Fibroblast of skin of back (primary cell): Measurements from ENCODE around the gene ZNF594.
"Not testable (repeated sequence)": the region's sequence is repeated elsewhere in the genome, so short reads cannot be mapped to it uniquely, and the experiment has no call there.

Experiments
- DNase-seq: peaks from one replicate; pipeline ENCODE4 v3.0.0-alpha.2; 2013

Gene ZNF594

DNA sequence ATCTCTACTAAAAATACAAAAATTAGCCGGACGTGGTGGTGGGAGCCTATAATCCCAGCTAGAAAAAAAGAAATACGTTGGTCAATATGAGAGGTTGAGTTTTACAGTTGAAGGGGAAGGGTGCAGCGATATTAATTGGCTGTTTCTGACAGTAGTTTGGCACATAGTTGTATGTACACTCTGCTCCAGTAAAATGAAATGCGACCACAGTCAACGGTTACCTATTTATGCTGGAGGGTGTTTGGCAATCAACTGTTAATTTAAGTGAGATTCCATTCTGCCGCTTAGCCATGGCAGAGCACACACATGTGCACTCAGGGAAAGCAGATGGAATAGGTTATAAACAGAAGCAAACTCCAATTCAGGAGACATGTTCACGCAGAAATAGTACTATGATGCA lies 9.3 kb upstream of the ZNF594 start:
- DNase-seq = no peak

- DNase-seq = no peak
Observed at GRCh38 chr17:5200360-5200759, 8.7 kb upstream of the ZNF594 start.

DNA sequence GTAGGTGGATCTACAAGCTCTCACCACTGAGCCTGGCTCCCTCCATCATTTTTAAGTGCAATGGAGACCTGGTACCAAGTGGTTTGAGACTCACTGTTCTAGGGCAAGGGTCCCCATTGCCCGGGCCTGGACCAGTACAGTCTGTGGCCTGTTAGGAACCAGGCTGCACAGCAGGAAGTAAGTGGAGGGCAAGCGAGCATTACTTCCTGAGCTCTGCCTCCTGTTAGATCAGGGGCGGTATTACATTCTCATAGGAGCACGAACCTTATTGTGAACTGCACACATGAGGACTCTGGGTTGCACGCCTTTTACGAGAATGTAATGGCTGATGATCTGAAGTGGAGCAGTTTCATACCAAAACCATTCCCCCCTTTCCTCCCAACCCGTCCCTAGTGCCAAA lies 6.8 kb upstream of the ZNF594 start:
- DNase-seq = no peak

DNA sequence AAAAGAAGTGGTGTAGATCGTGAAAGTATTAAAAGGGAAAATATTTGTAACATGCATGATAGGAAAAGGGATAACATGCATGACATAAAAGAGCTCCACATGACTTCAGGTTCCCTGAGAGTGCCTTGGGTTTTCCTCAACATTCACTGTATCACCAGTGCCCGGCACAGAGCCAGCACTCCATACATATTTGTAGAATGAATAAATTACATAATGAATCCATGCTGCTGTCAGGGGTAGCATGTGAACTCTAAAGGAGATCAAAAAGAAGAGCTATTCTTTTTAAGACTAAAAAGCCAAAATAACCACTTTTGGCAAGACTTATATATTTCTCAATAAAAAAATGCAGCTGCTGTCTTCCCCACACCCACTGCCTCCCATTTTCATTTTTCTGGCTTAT lies 2.7 kb upstream of the ZNF594 start:
- DNase-seq = peak; percentile 72

GRCh38 chr17:5184288-5184687 lies 7.4 kb downstream of the ZNF594 start:
- no peak for DNase-seq

- no peak for DNase-seq
Observed at GRCh38 chr17:5183410-5183793, 8.3 kb downstream of the ZNF594 start.

DNA sequence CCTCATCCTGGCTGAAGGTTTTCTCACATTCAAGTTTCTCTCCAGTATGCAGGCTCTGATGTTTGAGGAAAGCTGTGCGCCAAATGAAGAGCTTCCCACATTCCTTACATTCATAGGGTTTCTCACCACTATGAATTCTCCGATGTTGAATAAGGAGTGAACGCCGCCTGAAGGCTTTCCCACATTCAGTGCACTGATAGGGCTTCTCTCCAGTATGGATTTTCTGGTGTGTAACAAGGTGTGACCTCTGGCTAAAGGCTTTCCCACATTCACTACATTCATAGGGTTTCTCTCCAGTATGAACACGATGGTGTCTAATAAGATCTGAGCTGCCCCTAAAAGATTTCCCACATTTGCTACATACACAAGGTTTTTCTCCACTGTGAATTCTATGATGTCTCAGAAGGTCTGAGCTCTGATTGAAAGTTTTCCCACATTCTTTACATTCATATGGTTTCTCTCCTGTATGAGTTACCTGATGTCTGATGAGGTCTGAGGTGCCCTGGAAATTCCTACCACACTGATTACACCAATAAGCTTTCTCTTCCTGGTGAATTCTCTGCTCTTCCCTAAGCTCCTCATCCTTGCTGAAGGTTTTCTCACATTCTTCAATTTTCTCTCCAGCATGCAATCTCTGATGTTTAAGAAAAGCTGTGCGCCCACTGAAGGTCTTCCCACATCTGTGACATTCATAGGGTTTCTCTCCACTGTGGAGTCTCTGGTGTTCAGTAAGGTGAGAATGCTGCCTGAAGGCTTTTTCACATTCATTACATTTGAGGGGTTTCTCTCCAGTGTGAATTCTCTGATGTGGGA lies 8.9 kb downstream of the ZNF594 start:
- DNase-seq = no peak

GRCh38 chr17:5181509-5182305 lies 10.0 kb downstream of the ZNF594 start:
- DNase-seq = no peak

DNA sequence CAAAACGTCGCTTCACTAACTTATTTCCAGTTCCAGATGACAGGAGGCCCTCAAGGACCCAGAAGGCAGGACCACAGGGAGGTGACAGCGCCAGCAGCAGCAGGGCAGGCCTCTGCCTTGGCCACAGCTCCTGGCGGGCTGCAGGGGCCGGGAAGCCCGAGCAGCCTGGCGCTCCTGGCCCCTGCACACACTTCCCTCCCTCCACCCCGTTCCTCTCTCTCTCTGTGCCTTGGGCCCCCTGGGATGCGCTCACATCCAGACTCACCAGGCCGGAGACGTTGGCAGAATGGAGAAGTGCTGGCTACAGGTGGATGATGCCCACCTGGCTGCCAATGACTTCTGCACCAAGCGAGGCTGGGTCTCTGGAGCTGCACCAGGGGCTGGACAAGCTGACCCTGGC lies 12.7 kb downstream of the ZNF594 start:
- no peak for DNase-seq

- not testable (repeated sequence) for DNase-seq
Observed at GRCh38 chr17:5175027-5175426, 16.6 kb downstream of the ZNF594 start.

DNA sequence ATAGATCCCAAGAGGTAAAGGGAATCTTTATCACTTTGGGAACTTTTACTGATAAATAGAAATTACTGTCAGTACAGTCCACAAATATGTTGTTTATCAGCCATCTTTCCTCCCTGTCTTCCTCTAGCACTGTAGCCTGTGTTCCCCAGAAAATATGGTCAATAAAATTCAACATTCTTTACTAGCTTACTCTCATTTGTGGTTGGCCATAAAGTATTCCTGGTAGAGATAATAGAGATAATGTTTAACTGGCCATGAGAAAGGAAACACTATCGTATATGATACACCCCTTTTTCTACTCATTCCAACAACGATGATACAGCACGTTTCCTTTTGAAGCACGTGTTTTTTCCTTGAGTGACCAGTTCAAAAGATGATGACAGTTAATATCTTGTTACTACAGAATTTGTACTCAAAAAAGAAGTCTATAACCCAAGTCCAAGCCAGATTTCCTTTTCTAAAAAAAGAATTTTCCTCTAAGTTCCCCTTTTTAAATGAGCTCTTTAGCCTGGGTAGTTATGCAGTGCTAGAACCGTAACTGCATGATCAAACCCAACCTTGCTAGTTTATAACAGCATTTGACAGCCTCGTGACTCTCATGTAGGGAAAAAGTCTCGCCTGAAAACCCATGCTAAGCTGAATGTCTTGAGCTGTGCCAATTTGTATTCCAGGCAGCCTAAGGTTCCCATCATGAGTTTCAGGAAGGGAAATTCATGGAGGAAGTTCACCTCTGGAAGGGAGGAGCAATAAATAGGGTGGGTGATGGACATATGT lies 25.7 kb downstream of the ZNF594 start:
- DNase-seq = peak; percentile 40

DNA sequence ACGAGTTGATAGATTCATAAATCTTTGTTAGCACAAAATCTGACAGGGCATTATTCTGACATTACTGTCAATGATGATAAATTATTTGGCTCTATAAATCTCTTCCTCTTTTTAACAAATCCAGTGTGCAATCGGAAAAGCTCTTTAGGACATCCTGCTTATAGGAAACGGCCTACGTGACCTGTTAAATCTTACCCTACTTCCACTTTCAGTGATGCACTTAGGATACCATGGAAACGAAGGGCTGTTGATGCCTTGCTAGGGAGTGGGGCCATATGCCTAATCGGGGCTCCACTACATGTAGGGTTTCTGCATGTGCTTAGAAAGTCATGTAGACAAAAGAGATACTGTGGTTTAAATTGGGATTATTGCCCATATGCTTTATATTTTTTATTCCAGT lies 27.2 kb downstream of the ZNF594 start:
- DNase-seq = no peak

DNA sequence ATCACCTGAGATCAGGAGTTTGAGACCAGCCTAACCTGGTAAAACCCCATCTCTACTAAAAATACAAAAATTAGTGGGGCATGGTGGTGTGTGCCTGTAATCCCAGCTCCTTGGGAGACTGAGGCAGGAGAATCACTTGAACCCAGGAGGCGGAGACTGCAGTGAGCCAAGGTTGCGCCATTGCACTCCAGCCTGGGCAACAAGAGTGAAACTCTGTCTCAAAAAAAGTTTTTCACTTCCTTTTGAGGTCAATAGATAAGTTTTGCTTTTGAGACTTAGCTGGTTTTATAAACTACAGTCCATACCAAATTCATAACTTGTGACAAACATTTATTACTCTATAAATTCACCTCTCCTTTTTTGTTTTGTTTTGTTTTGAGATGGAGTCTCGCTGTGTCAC lies 29.9 kb downstream of the ZNF594 start:
- not testable (repeated sequence) for DNase-seq

- DNase-seq = not testable (repeated sequence)
Observed at GRCh38 chr17:5160702-5161101, 31.0 kb downstream of the ZNF594 start.

GRCh38 chr17:5146122-5146521 lies 45.5 kb downstream of the ZNF594 start:
- DNase-seq = not testable (repeated sequence)

- DNase-seq = not testable (repeated sequence)
Observed at GRCh38 chr17:5142877-5143276, 48.8 kb downstream of the ZNF594 start.

GRCh38 chr17:5139458-5139732 lies 52.3 kb downstream of the ZNF594 start:
- DNase-seq = no peak

DNA sequence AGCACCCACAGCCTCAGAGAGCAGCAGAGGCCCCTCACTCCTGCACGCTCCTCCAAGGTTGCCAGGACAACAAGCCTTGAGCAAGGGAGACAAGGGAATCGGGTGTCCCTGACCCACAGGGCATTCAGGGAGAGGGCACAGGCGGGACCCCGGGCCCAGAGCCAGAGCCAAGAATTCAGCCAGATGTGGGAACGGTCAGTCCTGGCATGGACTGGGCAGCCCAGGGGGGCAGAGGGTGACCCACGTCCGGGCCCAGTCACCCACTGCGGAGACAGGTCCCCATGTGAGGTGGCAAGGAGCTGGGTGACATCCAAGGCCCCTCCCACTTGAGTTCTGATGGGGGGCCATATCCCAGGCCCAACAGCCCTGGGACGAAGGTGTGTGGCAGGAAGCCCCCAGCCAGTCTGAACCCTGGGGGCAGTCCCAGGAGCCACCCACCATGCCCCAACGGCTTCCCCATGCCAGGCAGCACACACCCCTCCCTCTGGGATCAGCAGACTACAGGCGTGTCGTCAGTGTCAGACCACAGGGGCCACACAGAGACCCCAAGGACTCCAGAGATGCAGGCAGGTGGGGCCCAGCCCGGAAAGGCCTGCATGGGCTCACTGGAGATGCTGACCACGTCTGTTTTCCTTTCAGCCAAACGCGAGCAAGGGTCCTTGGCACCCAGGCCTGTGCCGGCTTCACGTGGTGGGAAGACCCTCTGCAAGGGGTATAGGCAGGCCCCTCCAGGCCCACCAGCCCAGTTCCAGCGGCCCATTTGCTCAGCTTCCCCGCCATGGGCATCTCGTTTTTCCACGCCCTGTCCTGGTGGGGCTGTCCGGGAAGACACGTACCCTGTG lies 52.8 kb downstream of the ZNF594 start:
- DNase-seq = no peak

GRCh38 chr17:5138198-5138544 lies 53.5 kb downstream of the ZNF594 start:
- DNase-seq = not testable (repeated sequence)

GRCh38 chr17:5137511-5138197 lies 54.0 kb downstream of the ZNF594 start:
- not testable (repeated sequence) for DNase-seq

DNA sequence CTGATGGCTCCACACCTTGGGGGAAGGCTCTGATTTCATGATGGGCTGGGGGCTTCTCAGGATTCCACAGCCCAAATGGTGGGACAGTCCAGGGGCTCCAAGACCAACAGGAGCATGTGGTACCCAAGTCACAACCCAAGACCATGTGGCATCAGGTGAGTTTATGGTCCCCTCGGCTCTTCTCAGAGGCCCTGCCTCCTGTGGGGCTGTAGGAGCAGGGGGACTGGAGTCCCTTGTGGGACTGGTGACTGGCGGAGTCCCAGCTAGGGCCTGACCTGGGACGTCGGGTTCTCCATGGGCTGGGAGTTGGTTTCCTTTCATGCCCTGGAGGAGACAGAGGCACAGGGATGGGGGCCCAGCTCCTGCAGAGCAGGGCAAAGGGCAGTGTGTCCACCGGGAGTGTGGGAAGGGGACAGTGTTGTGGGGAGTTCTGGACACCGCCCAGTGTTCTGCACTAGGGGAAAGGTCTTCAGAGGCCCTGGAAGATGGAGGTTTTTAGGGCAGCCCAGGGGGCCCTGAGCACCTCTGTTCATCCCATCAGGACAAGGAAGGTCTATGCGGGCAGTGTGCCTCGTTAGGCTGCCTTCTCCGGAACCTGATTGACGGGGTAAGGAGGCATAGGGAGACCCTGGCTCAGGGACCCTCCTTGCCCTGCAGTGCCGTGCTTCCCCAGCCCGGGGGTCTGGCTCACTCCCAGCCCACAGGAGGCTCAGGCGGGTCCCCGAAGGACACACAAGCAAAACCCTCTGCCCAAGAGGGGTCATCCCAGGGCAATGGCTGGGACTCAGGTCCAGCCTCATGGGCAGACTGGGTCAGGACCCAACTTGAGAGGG lies 54.9 kb downstream of the ZNF594 start:
- DNase-seq = not testable (repeated sequence)
